GM12892 (cell line): ENCODE results near the gene SLCO2B1.

Source experiments
- POLR2A ChIP-seq: IDR thresholded peaks from 2 replicates; pipeline ENCODE4 v1.6.1; 2011; ENCODE audit warnings: low read depth, low read length, control low read depth
- POLR2AphosphoS5 ChIP-seq: IDR thresholded peaks from 2 replicates; pipeline ENCODE4 v1.6.1; 2011; ENCODE audit warnings: low read depth, low read length, control low read depth
- TAF1 ChIP-seq: IDR thresholded peaks from 2 replicates; pipeline ENCODE4 v1.6.1; 2011; ENCODE audit warnings: low read depth, mild to moderate bottlenecking, control low read depth, low read length, borderline replicate concordance

DNA sequence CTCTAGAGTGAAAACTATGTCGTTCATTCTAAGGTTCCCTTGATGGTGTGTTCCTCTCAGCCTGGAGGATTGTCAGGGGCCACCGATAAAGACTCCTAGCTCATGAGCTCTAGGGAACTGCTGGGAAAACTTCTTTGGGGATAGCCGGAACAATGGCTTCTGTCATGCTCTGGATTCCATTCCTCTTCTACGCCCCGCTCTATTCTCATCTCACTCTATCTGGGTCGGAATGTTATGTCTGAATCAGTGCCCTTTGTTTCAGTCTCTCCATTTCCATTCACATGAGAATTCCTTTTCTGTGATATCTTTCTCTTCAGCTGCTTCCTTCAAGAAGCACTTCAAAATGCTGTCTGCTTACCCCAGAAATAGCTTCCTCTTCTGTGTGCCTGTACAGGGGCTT lies 16.9 kb upstream of the SLCO2B1 start:
- TF ChIP-seq POLR2A: no peak
- no peak for TF ChIP-seq POLR2AphosphoS5
- TF ChIP-seq TAF1: no peak
